Cardiac atrium fibroblast (primary cell): ENCODE data around the gene KCNJ2. TPM values are rescaled to one million over a fixed set of nuclear protein-coding genes. Genes with fewer than 3 reads are reported as not detected.

Experiments
- total RNA-seq: library from RNA; depleted of rRNA; stranded (reverse); fragments of >200 nt; gene quantifications from 2 replicates; pipeline ENCODE4 v1.2.3, GENCODE V29; 2015

The KCNJ2 gene
- 0.54 and 0.81 TPM in 2 replicates for total RNA-seq

DNA sequence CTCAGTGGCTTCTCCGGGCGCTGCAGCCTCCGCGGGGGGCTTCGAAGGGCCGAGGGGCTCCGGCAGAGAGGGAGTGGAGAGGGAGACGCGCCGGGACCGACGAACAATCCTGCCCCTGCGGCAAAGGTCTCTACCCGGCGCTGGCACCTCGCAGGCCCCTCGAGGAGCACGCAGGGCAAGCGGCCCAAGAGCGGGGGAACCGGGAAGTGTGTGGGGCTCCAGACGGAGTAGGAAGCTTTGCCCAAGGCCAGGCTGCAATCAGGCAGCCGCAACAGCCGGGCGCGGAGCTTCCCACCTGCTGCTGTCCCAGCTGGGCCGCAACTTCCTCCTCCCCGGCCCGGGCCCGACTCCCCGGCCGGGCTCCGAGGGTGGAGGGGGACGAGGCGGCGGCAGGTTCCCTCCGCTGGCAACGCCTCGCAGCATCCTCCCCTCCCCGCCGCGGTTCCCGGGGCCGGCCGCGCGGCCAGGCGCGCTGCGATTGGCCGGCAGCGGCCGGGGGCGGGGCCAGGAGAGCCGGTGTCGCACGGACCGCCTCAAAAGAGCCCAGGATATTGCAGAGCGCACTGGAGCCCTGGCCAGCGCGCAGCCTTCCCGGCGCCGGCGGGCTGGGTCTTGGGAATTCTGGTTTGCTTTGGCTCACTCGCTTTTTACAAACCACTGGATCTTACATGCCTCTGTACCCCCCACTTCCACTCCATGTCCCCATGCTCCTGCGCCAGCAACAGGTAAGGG is at the start of gene KCNJ2:
Gene KCNJ2, plus strand, starts transcription at position 556 of the 732 bp plus-strand sequence. CDS start 5,508 bp downstream, outside the sequence.

Other genes starting within 250 kb of the KCNJ2 start
- gene KCNJ16, start 94.3 kb upstream of the KCNJ2 start, total RNA-seq: not detected in 2 replicates